Panc1 (cell line): ENCODE measurements around the gene MYO19. TPM values are rescaled to one million over a fixed set of nuclear protein-coding genes. Genes with fewer than 3 reads are reported as not detected.

Experiments
- ATAC-seq: fragments of 200-7000 bp; cut with Tn5 transposase; 2 replicates; pipeline ENCODE4 v1.9.1; 2020; ENCODE audit warnings: mild to moderate bottlenecking, moderate library complexity
- BruUV-seq: library from RNA; stranded (reverse); fragments of 400-500 nt; replicated peaks from 2 replicates; lab custom pipeline; 2021; lab: Mats Ljungman, UMichigan
- CTCF ChIA-PET: fragments of 300-600 bp; sonication (Branson Sonifier 250); formaldehyde crosslinking; loops from one replicate; lab custom pipeline; 2022; ENCODE audit warnings: antibody characterized with exemption; lab: Charles Lee
- POLR2A ChIA-PET: fragments of 300-600 bp; sonication (Branson Sonifier 250); formaldehyde crosslinking; loops from one replicate; lab custom pipeline; 2022; ENCODE audit warnings: antibody characterized with exemption; lab: Charles Lee
- DNase-seq: peaks from one replicate; pipeline ENCODE4 v3.0.0-alpha.2; 2010; ENCODE audit warnings: low read depth, low spot score
- H3K27ac ChIP-seq: 2 replicates; pipeline ENCODE4 v1.5.1; 2011; ENCODE audit warnings: mild to moderate bottlenecking, low read length, inconsistent platforms
- H3K27me3 ChIP-seq: fragments of 200-500 bp; sonication (Bioruptor generic); 2 replicates; pipeline ENCODE4 v1.6.0; 2014; ENCODE audit warnings: low read length, inconsistent platforms; ENCODE audit not compliant: control insufficient read depth, insufficient read depth
- H3K36me3 ChIP-seq: fragments of 200-500 bp; sonication (Bioruptor generic); 2 replicates; pipeline ENCODE4 v1.5.1; 2014; ENCODE audit warnings: inconsistent platforms, mild to moderate bottlenecking, low read length, moderate library complexity; ENCODE audit not compliant: control insufficient read depth, insufficient read depth
- H3K4me1 ChIP-seq: 2 replicates; pipeline ENCODE4 v1.5.1; 2011; ENCODE audit warnings: inconsistent platforms, mild to moderate bottlenecking, low read length, moderate library complexity; ENCODE audit not compliant: control insufficient read depth, insufficient read depth
- H3K4me3 ChIP-seq, 2 experiments: 2 replicates each; pipeline ENCODE4 v1.5.1; 2011 to 2012; ENCODE audit warnings: low read depth in 2 of 2, low read length in 2 of 2, mild to moderate bottlenecking in 2 of 2, inconsistent platforms in 1 of 2, moderate library complexity in 1 of 2
- H3K9me3 ChIP-seq: fragments of 200-500 bp; sonication (Bioruptor generic); 2 replicates; pipeline ENCODE4 v1.5.1; 2014; ENCODE audit warnings: low read depth, mild to moderate bottlenecking, inconsistent platforms, low read length, moderate library complexity; ENCODE audit not compliant: control insufficient read depth, insufficient read depth
- POLR2AphosphoS5 ChIP-seq: IDR thresholded peaks from 2 replicates; pipeline ENCODE4 v1.6.1; 2012; ENCODE audit warnings: mild to moderate bottlenecking, low read depth, low read length, moderate library complexity
- REST ChIP-seq, 2 experiments: IDR thresholded peaks; 2 replicates each; pipeline ENCODE4 v1.6.1; 2011 to 2012; ENCODE audit warnings: low read depth in 2 of 2, control low read depth in 1 of 2, low read length in 1 of 2, mild to moderate bottlenecking in 1 of 2, moderate library complexity in 1 of 2; ENCODE audit not compliant: insufficient read depth in 1 of 2
- SIN3A ChIP-seq: IDR thresholded peaks from 2 replicates; pipeline ENCODE4 v1.6.1; 2012; ENCODE audit warnings: low read depth, mild to moderate bottlenecking, low read length, moderate library complexity, borderline replicate concordance; ENCODE audit not compliant: insufficient read depth
- TCF7L2 ChIP-seq: IDR thresholded peaks from 2 replicates; pipeline ENCODE4 v1.6.1; 2011; ENCODE audit warnings: mild to moderate bottlenecking, low read depth, low read length, inconsistent platforms
- in situ Hi-C: cut with HindIII; loops from 2 replicates; pipeline ENCODE4 v1.10.0; 2016; ENCODE audit warnings: low sequenced_read_pairs, low pct_unique_long_range_greater_than_20kb
- intact Hi-C: fragments of 100-400 bp; cut with micrococcal nuclease; formaldehyde crosslinking; loops from one replicate; pipeline ENCODE4 v1.10.0; 2022; ENCODE audit not compliant: unreplicated experiment
- total RNA-seq: library from RNA; stranded (reverse); gene quantifications from one replicate; pipeline ENCODE4 v1.2.1, GENCODE V29; 2021; ENCODE audit not compliant: unreplicated experiment
- TF ChIP-seq, protein P1 (sequence below): fragments of 450-650 bp; IDR thresholded peaks from 2 replicates; pipeline ENCODE4 v1.5.1; 2017; ENCODE audit warnings: mild to moderate bottlenecking

MYO19 gene
- total RNA-seq, 1 experiment from 2014 or later = 88.0 TPM

- no peak for DNase-seq
- Histone ChIP-seq H3K9me3 (no peaks in the 10 kb centered on the region), H3K4me1 (no peaks in the 10 kb centered on the region), H3K36me3 (peaks cover 9% of the 10 kb centered on the region; the same call in 1 of the 2 replicates), H3K27me3 (no peaks in the 10 kb centered on the region), H3K4me3 (no peak overlapping the region), H3K27ac (no peak overlapping the region)
- ChIA-PET CTCF (no interaction called here), POLR2A (no interaction called here)
- intact Hi-C loops = no loop called here
- no peak for ATAC-seq
- BruUV-seq = no TSS peak
- TF ChIP-seq TCF7L2 (no peak), REST (IDR thresholded peaks at IDR 0.05; ENCODE audit: insufficient read depth in 1 of 2, low read depth in 2 of 2, low read length in 1 of 2) (no peak), SIN3A (no peak), POLR2AphosphoS5 (no peak)
- TF ChIP-seq, protein P1, sequence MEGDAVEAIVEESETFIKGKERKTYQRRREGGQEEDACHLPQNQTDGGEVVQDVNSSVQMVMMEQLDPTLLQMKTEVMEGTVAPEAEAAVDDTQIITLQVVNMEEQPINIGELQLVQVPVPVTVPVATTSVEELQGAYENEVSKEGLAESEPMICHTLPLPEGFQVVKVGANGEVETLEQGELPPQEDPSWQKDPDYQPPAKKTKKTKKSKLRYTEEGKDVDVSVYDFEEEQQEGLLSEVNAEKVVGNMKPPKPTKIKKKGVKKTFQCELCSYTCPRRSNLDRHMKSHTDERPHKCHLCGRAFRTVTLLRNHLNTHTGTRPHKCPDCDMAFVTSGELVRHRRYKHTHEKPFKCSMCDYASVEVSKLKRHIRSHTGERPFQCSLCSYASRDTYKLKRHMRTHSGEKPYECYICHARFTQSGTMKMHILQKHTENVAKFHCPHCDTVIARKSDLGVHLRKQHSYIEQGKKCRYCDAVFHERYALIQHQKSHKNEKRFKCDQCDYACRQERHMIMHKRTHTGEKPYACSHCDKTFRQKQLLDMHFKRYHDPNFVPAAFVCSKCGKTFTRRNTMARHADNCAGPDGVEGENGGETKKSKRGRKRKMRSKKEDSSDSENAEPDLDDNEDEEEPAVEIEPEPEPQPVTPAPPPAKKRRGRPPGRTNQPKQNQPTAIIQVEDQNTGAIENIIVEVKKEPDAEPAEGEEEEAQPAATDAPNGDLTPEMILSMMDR = no peak
- in situ Hi-C loops = no loop called here
Observed at GRCh38 chr17:36514856-36515255, 19.8 kb downstream of the MYO19 start.

GRCh38 chr17:36512641-36513040 lies 22.0 kb downstream of the MYO19 start:
- Histone ChIP-seq H3K9me3 (no peaks in the 10 kb centered on the region), H3K27me3 (no peaks in the 10 kb centered on the region), H3K36me3 (no peaks in the 10 kb centered on the region; the same call in 1 of the 2 replicates), H3K4me1 (no peaks in the 10 kb centered on the region), H3K27ac (no peak overlapping the region), H3K4me3 (no peak overlapping the region)
- CTCF ChIA-PET = no interaction called here
- TF ChIP-seq REST (IDR thresholded peaks at IDR 0.05; ENCODE audit: insufficient read depth in 1 of 2, low read depth in 2 of 2, low read length in 1 of 2) = no peak
- no peak for TF ChIP-seq TCF7L2
- BruUV-seq = TSS peak; percentile 45
- DNase-seq (no peak), ATAC-seq (no peak)
- in situ Hi-C loops = no loop called here
- POLR2A ChIA-PET = no interaction called here
- intact Hi-C loops = no loop called here
